Cardiac fibroblast (primary cell): Measurements from ENCODE around the gene TSPAN10.
A peak's percentile ranks its signal among the peaks of the same experiment; 100 is the strongest.

Source experiments
- DNase-seq, 2 donors: peaks; one replicate each; pipeline versions ENCODE4 v3.0.0 to v3.0.0-alpha.2; 2010; ENCODE audit warnings: low read depth in 2 of 2
- H3K4me3 ChIP-seq, 2 donors: replicated peaks in 1 of 2; 1 replicate in 1 of 2; 2 replicates in 1 of 2; pipeline ENCODE4 v1.5.1; 2011; ENCODE audit warnings: low read depth in 2 of 2, low read length in 2 of 2, mild to moderate bottlenecking in 2 of 2, moderate library complexity in 1 of 2
- TF ChIP-seq, protein P1 (sequence below): IDR thresholded peaks from one replicate; pipeline ENCODE4 v1.5.1; 2011; ENCODE audit warnings: low read depth, mild to moderate bottlenecking, low read length, inconsistent platforms

Gene TSPAN10

GRCh38 chr17:81636505-81637288 lies at the start of gene TSPAN10, which contains the start of gene NPLOC4:
Gene TSPAN10, plus strand, starts transcription at chr17:81637196. Its CDS starts 5,217 bp downstream, at chr17:81642413.
Gene NPLOC4, minus strand, starts transcription at chr17:81637112. Its CDS starts 182 bp downstream, at chr17:81636930.
- peak; percentile 85 to 90 for DNase-seq
- TF ChIP-seq, protein P1, sequence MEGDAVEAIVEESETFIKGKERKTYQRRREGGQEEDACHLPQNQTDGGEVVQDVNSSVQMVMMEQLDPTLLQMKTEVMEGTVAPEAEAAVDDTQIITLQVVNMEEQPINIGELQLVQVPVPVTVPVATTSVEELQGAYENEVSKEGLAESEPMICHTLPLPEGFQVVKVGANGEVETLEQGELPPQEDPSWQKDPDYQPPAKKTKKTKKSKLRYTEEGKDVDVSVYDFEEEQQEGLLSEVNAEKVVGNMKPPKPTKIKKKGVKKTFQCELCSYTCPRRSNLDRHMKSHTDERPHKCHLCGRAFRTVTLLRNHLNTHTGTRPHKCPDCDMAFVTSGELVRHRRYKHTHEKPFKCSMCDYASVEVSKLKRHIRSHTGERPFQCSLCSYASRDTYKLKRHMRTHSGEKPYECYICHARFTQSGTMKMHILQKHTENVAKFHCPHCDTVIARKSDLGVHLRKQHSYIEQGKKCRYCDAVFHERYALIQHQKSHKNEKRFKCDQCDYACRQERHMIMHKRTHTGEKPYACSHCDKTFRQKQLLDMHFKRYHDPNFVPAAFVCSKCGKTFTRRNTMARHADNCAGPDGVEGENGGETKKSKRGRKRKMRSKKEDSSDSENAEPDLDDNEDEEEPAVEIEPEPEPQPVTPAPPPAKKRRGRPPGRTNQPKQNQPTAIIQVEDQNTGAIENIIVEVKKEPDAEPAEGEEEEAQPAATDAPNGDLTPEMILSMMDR, result no peak
- H3K4me3 ChIP-seq, result peak within 1 kb of the TSS; percentile 65 to 91

GRCh38 chr17:81589612-81590011 lies 47.4 kb upstream of the TSPAN10 start:
- no peak overlapping the region for H3K4me3 ChIP-seq
- no peak for DNase-seq
- TF ChIP-seq, protein P1, result no peak

- no peak for DNase-seq
- TF ChIP-seq, protein P1, result no peak
- no peak overlapping the region for H3K4me3 ChIP-seq
These were observed 46.9 kb upstream of the TSPAN10 start for GRCh38 chr17:81590121-81590520.

- H3K4me3 ChIP-seq, result no peak overlapping the region
- no peak for DNase-seq
- TF ChIP-seq, protein P1, result no peak
These were observed 45.0 kb upstream of the TSPAN10 start for GRCh38 chr17:81591971-81592370.

GRCh38 chr17:81593105-81593871 lies 43.7 kb upstream of the TSPAN10 start:
- DNase-seq, result no peak
- TF ChIP-seq, protein P1, result no peak
- H3K4me3 ChIP-seq, result no peak overlapping the region

DNA sequence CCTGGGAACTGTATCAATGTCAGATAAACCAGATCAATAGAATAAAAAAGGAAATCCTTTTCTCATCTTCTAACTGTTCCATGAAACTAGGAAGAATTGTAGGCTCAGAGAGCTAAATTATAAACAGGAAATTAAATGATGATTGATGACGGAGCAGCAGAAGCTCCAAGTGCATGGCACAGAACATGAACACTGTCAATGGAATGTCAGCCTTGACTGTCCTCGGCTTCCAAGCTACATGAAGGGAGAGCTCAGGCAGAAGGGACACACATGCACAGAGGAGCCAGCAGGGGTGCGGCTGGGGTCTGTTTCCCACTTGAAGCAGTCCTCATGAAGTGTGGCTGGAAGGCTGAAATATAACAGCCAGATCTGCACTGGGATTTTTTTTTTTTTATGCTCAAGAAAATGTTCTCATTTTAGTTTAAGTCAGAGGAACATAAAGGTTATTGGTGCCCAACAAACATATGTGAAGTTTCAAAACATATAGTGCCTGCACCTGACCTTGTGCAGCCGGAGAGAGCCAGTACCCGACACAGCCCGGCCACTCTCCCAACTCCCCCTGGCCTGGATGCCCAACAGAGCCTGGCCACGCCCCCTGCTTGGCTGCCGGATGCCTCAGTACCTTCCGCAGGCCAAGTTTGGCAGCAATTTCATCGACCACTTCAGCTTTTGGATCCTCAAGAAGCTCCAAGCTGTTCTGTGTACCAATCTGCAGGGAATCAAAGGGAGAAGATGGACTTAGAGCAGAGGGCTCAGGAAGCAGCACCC lies 37.1 kb upstream of the TSPAN10 start:
- TF ChIP-seq, protein P1, result no peak
- no peak overlapping the region for H3K4me3 ChIP-seq
- peak in 1 of 2 donors; percentile 69 for DNase-seq
